GM19238 (cell line): ENCODE measurements around the gene HACD3.
"Not testable (repeated sequence)": the region's sequence is repeated elsewhere in the genome, so short reads cannot be mapped to it uniquely, and the experiment has no call there.

ENCODE experiments used
- DNase-seq: peaks from one replicate; pipeline ENCODE4 v3.0.0; 2011; ENCODE audit warnings: low spot score; ENCODE audit not compliant: insufficient read length

Gene HACD3

DNA sequence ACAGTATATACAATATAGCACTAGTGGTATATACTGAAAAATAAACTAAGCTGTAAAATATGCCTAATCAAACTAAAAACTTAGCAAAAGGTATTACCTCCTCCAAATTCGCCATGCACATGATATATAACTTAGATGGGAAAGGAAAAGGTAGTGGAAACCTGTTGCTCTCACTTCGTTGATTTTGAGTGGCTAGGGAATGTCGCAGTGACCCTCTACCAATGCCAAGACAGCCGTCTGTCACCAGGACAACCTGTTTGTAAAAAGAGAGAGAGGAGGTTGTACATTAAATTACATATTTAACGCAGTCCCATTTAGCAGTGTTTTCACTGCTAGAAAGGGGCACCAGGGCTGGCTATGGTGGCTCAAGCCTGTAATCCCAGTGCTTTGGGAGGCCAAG, 69.4 kb downstream of the HACD3 start:
- no peak for DNase-seq

DNA sequence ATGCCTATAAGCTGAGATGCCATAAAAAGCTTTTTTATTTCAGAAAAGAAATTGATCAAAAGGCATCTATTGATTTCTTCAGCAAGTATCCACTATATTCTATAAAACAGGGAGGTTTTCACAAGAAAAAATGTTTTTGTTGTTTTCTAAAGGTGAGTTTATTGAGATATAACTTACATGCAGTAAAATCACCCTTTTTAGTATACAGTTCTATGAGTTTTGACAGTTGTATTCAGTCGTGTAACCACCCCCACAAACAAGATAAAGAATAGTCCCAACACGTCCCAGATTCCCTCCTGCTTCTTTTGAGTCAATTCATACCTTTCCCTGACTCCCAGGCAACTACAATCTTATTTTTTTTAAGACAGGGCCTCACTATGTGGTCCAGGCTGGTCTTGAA, 72.9 kb downstream of the HACD3 start:
- no peak for DNase-seq

DNA sequence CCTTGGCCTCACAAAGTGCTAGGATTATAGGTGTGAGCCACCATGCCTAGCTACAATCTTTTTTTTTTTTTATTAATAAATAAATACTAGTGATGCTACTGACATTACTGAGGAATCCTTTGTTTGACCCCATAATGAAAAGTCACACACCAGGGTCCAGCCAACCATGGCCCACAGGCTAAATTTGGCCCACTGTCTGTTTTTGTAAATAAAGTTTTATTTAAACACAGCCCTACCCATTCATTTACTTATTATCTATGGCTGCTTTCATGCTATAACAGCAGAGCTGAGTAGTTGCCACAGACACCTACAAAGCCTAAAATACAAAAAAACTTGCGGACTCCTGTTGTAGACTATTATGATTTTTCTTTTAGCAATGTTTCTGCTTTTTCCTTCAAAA, 73.3 kb downstream of the HACD3 start:
- DNase-seq = no peak

DNA sequence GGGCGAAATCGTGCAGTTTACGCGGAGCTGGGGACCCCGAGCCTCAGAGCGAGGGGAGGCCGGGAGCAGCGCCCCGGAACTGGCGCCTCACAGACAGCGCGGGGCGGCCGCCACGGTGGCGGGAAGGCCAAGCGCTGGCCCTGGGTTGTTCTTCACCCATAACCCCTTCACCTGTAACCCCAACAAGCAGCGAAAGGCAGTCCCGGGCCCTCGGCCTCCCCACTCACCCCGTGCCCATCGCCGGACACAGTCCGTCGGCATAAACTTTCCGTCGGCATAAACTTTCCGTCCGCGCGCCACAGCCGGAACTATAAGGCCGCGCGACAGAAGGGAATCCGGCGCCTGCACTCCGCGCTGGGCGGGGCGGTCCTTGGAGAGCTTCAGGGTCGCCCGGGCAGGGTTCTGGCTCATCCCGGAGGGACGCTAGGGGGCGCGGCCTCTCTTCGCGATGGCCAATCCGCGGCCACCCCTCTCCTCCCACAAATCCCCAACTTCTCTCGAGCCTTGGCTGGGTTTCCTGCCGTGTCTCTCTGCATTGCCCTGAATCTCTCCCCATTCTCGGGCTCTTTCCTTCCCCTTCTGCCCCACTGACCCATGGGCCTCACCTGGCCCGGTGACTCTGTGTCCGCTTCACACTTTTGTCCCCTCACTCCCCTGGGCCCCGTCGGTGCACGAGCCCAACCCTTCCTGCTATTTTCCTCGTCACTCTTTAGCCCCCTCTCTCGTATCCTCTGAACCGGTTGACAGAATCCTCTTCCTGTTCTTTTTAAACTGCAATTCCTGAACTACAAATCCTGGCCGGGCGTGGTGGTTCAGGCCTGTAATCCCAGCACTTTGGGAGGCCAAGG, 80.8 kb downstream of the HACD3 start, which contains the start of gene INTS14:
Gene INTS14, minus strand, starts transcription at position 261 of the 848 bp plus-strand sequence. CDS start 3,751 bp downstream, outside the sequence.
- DNase-seq = peak; percentile 88

DNA sequence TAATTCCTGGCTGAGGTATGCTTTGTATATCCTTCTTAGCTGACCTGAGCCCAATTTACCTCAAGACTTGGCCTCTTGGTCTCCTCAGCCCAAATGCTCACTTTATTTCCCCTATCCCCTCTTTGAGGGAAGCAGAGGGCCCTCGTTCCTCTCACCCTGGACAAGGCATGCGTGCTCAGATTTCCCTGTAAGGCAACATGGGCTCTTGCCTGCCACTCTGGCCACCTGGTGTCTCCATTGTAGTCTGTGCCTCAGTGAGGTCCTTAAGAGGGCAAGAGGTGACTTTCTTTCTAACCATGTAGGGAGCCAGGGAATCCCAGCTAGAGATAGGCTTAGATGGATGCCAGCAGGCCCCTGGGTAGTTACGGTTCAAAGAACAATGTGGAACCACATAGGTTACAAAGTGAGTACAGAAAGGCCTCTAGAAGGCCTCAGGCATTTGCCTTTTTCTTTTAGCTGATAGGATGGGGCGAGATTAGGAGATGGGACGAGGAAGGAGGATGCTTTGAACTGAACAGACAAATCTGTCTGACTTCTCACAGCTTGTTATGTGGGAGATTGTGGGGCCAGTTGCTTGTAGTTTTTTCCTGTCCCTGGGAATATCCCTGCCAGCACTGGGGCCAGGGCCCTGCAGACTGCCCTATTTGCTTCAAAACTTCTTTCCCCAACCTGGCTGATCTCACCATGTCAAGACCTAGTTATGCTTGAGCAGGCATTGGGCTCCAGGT, 81.8 kb downstream of the HACD3 start:
- no peak for DNase-seq

DNA sequence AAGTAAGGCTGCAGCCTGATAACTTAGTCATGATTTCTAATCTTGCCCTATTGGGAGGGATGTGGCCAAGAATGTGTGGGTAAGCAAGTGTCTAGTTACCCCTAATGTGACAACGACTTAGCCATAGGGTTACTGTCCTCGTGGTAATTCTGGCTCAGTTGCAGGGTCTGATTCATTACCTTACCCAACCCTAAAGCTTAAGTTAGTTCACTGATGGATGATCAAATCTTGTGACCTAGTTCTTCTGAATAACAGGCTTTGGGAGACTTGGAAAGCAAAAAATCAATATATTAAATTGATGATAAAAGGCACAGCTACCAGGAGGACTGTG, 82.3 kb downstream of the HACD3 start:
- no peak for DNase-seq

DNA sequence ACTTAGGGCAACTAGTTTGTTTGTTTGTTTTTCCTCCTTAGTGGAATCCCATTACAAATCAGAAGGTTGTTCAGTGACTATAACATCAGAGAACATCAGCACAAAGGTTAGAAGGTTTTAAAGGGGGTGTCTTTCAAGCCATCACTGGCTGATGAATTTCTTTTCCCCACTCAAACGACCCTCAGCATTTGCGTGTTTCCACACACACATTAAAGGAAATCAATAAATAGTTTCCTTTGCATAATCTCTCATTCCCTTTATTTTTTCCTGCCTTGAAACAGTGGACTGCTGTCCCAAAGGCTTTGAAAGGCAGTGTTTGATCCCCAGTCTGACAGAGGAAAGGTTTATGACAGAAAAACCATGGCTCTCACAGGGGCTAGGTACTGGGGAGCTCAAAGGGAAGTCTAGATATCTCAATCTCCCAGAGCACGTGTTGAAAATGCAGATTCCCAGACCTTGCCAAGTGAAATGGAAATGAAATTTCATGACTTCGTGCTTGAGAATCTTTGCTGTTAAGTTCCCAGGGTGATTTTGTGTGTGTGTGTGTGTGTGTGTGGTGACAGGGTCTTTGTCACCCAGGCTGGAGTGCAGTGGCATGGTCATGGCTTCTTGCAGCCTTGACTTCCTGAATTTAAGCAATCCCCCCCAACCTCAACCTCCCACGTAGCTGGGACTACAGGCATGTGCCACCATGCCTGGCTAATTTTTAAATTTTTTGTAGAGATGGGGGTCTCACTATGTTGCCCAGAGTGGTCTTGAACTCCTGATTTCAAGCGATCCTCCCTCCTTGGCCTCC, 82.9 kb downstream of the HACD3 start:
- no peak for DNase-seq

DNA sequence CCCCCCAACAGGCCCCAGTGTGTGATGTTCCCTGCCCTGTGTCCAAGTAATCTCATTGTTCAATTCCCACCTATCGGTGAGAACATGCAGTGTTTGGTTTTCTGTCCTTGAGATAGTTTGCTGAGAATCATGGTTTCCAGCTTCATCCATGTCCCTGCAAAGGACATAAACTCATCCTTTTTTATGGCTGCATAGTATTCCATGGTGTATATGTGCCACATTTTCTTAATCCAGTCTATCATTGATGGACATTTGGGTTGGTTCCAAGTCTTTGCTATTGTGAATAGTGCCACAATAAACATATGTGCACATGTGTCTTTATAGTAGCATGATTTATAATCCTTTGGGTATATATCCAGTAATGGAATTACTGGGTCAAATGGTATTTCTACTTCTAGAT, 85.6 kb downstream of the HACD3 start:
- DNase-seq = not testable (repeated sequence)

DNA sequence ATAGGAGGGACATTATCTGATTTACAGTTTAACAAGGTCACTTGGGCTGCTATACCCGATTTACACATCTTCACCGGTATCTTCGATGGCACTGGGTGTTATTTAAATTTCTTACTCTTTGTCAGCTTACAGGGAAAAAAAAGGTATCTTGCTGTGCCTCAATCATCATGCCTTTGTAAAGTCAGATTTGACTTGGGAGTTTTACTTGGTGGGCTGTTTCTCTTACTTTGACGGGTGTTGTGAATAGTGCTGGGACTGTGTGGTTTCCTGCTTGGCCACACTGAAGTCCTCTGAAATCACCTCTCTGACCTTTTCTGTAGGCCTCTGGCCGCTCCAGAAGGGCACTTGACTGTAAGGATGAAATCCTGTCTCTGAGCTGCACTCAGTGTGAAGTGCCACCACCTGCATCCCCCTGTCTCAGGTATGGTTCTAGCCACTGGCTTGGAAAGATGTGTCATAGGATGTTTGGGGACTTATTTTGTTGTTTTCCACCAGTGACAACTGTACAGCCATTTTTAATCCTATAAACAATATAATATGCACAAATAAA, 88.4 kb downstream of the HACD3 start:
- DNase-seq = no peak

DNA sequence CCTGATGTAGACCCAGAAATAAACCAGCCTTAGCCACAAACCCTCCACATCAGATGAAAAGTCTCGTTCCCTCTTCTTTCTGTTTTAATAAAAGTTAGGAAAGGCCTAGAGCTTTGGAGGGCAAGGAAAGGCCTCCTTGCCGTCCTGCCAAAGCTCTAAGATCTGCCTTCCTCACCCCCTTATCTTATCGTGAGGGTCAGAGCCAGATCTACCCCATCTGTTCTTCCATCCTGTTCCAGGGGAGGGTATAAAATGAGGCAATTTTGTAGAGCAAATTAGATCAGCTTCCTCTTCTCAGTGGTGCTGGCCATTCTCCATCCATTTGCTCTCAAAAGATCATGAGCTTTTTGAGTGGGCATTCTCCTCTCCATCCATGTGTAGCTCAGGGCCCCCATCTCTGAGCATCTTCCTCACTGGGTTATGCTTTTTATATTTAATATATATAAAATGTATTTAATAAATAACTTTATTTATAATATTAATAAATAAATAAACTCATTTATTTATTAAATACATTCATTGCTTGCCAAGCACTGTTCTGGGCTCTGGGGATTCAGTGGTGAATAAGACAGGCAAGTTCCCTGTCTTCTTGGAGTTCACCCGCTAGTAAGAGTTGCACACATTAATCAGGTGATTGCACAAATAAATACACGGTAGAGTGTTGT, 89.5 kb downstream of the HACD3 start:
- DNase-seq = no peak

DNA sequence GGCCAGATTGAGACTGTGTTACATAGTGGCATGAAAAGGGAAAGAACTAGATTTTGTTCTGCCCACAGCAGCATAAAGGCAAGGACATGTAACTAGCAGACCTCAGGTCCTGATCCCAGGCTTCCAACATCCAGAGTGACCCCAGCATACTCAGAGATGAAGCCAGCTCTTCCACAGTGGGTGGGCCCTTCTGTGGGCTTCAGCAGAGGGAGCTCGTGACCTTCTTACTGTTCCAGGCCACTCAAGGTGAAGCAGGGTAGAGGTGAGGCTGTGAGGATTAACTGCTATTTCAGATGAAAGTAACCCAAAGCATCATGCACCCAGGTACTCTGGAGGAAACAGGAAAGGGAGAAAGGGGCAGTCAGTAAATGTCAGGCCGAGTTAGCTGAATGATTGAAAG, 90.6 kb downstream of the HACD3 start:
- no peak for DNase-seq

DNA sequence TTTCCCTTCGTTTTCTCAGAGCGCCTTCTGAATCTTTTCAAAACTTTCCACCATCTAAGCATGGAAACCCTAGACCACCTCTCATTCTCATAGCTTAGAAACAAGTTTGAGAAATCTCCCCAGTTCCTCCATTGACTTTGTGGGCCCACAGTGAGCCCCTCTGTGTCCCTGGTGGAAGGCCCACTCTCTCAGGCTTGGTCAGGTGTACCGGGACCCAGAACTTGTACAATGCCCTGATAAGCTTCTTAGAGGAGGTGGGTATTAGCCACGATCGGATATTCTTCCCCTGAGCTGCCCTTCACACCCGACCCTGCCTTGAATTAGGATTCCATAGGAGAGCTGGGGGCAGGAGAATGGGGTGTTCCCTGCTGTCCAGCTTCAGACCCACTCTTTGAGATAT, 91.4 kb downstream of the HACD3 start, which contains the start of gene SLC24A1:
Gene SLC24A1, plus strand, starts transcription at position 301 of the 400 bp plus-strand sequence. CDS start 2,143 bp downstream, outside the sequence.
- no peak for DNase-seq

DNA sequence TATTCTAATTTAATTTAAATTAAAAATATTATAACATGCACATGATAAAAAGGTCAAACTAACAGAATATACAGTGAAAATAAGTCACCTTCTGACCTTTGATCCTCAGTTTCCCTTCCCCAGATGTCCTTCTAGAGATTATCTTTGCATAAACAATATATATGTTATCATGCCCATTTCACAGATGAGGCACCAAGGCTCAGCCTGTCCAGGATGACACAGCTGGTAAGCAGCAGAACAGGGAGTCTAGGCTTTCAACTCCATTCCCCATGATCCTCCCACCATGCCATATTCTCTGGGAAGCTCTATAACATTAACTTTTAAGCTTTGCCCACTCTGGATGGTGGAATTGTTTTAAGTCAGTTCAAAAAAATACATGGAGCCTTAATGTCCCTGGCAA, 92.8 kb downstream of the HACD3 start:
- no peak for DNase-seq

DNA sequence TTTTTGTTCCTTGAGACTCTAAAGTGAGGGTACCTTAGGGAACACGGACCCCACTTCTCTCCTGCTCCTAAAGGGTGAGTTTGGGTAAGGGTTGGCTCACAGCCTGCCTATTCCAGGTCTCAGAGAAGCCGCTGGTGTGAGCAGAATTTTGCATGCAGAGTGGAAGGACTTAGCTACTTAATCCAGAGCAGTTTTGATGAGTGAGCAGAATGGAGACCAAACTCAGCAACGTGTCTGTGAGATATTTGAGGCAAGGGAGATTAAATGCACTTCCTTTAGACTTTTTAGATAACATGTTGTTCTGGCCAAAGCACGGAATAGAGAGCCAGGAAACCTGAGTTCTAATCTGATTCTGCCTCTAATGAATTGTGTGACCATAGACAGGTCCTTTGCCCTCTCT, 96.6 kb downstream of the HACD3 start:
- no peak for DNase-seq
